ENCODE results near the gene HOOK1. TPM values are rescaled to one million over a fixed set of nuclear protein-coding genes. Genes with fewer than 3 reads are reported as not detected.

HOOK1 gene
- total RNA-seq, 1 donor from 2014 or later: 2.1 TPM

GRCh38 chr1:59857679-59858354 lies 43.1 kb downstream of the HOOK1 start:
- H3K36me3 Mint-ChIP-seq (ENCODE audit: low read depth): peaks cover 3% of the 10 kb centered on the region
- no peak overlapping the region for H3K27ac Mint-ChIP-seq (ENCODE audit: unreplicated experiment)
- H3K9me3 Mint-ChIP-seq: peaks cover 4% of the 10 kb centered on the region
- no peak overlapping the region for H3K4me3 Mint-ChIP-seq
- H3K4me1 Mint-ChIP-seq: peaks cover 8% of the 10 kb centered on the region
- TF ChIP-seq CTCF (conservative IDR thresholded peaks at IDR 0.05): no peak
- DNase-seq (ENCODE audit: low read depth, low spot score): no peak
- H3K27me3 Mint-ChIP-seq (ENCODE audit: low read depth): no peaks in the 10 kb centered on the region

- Mint-ChIP-seq H3K4me3 (no peak overlapping the region), H3K4me1 (no peaks in the 10 kb centered on the region), H3K27ac (ENCODE audit: unreplicated experiment) (no peak overlapping the region), H3K36me3 (ENCODE audit: low read depth) (no peaks in the 10 kb centered on the region), H3K27me3 (ENCODE audit: low read depth) (no peaks in the 10 kb centered on the region), H3K9me3 (no peaks in the 10 kb centered on the region)
- TF ChIP-seq CTCF (conservative IDR thresholded peaks at IDR 0.05): no peak
- DNase-seq (ENCODE audit: low read depth, low spot score): no peak
Measured at GRCh38 chr1:59866462-59866861, 51.7 kb downstream of the HOOK1 start.

- no peak for TF ChIP-seq CTCF (conservative IDR thresholded peaks at IDR 0.05)
- H3K27me3 Mint-ChIP-seq (ENCODE audit: low read depth): no peaks in the 10 kb centered on the region
- no peak overlapping the region for H3K4me3 Mint-ChIP-seq
- H3K27ac Mint-ChIP-seq (ENCODE audit: unreplicated experiment): no peak overlapping the region
- no peaks in the 10 kb centered on the region for H3K9me3 Mint-ChIP-seq
- H3K36me3 Mint-ChIP-seq (ENCODE audit: low read depth): no peaks in the 10 kb centered on the region
- no peak for DNase-seq (ENCODE audit: low read depth, low spot score)
- H3K4me1 Mint-ChIP-seq: no peaks in the 10 kb centered on the region
Measured at GRCh38 chr1:59871746-59872145, 57.0 kb downstream of the HOOK1 start.

GRCh38 chr1:59877108-59877682 lies 62.4 kb downstream of the HOOK1 start:
- Mint-ChIP-seq H3K36me3 (ENCODE audit: low read depth) (peaks cover 3% of the 10 kb centered on the region), H3K27ac (ENCODE audit: unreplicated experiment) (no peak overlapping the region), H3K4me3 (no peak overlapping the region), H3K4me1 (peaks cover 16% of the 10 kb centered on the region), H3K9me3 (peaks cover 3% of the 10 kb centered on the region), H3K27me3 (ENCODE audit: low read depth) (no peaks in the 10 kb centered on the region)
- no peak for TF ChIP-seq CTCF (conservative IDR thresholded peaks at IDR 0.05)
- no peak for DNase-seq (ENCODE audit: low read depth, low spot score)

GRCh38 chr1:59878370-59878769 lies 63.6 kb downstream of the HOOK1 start:
- DNase-seq (ENCODE audit: low read depth, low spot score): no peak
- no peak for TF ChIP-seq CTCF (conservative IDR thresholded peaks at IDR 0.05)
- H3K4me3 Mint-ChIP-seq: no peak overlapping the region
- H3K27ac Mint-ChIP-seq (ENCODE audit: unreplicated experiment): no peak overlapping the region
- peaks cover 16% of the 10 kb centered on the region for H3K4me1 Mint-ChIP-seq
- peaks cover 3% of the 10 kb centered on the region for H3K36me3 Mint-ChIP-seq (ENCODE audit: low read depth)
- peaks cover 7% of the 10 kb centered on the region for H3K9me3 Mint-ChIP-seq
- H3K27me3 Mint-ChIP-seq (ENCODE audit: low read depth): no peaks in the 10 kb centered on the region
